ENCODE measurements around the gene ZNF836. TPM values are rescaled to one million over a fixed set of nuclear protein-coding genes. Genes with fewer than 3 reads are reported as not detected.
"Not testable (repeated sequence)": the region's sequence is repeated elsewhere in the genome, so short reads cannot be mapped to it uniquely, and the experiment has no call there.

Gene ZNF836
- 9.0 TPM for polyA plus RNA-seq (ENCODE audit: insufficient read length)

DNA sequence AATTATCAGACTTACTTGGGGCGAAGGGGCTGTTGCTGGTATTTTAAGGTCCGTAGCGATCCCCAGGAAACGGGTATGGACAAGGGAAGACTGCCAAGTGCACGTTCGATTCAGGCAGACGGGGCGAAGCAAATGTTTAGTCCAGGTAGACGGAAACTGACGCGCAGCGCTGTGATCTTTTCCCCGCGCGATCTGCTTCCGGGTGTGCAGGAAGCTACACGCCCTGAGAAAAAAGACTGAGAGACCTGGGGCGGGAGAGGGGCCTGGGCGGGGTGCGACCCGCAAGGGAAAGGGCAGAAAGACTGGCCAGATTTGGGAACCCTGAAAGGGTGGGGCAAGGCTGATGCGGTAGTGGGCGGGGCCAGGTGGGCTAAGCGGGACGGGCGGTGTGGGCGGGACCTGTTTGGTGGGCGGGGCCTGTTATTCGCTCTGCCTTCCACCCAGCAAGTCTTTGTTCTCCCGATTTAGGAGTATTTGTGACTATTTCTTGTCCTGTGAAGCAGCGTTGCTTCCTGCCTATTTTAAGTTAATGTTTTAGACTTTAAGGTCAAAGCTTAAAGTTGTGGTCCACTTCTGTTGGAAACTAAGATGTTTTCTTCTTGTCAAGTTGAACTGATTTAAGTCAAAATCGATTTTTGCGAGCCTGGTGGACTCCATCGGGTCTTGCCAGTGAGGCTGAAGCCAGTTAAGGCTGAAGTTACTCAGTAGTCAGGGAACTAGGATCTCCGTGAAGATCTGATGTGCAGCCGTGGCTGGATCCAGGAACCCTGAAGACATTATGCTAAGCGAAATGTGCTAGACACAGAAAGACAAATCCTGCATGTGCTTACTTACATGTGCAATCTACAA is at the start of gene ZNF836:
Gene ZNF836, minus strand, starts transcription at position 301 of the 849 bp plus-strand sequence. CDS start 3,549 bp downstream, outside the sequence.
- DNase-seq: peak; percentile 87

DNA sequence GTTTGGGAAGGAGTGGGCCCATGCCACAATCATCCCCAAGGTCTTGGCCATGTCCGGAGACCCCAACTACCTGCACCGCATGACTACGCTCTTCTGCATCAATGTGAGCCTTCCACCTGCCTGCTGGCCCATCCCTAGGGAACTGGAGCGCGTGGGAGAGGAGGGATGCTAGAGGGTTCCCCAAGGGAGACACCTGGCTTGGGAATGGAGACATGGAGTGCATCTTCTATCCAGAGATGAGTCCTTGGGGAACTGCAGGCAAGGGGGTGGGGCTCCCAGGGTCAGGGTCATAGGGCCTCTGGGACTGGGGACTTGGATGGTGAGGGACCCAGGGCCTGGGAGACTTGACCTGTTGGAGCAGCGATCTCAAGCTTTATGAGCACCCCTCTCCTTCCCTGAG is 49.6 kb upstream of the ZNF836 start:
- DNase-seq: no peak

DNA sequence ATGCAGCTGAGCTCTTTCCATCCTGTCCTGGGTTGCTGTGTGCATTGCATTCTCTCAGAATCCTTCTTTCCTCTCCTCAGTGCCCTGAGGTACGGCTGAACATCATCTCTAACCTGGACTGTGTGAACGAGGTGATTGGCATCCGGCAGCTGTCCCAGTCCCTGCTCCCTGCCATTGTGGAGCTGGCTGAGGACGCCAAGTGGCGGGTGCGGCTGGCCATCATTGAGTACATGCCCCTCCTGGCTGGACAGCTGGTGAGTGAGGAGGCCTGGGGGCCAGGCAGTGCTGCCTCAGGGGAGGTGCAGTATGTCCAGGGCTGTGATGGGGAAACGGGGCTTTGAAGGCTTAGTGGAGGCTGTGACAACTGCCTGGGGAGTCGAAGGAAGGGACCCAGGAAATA is 48.2 kb upstream of the ZNF836 start:
- DNase-seq: peak; percentile 19

GRCh38 chr19:52217576-52217975 is 46.2 kb upstream of the ZNF836 start:
- DNase-seq: no peak

DNA sequence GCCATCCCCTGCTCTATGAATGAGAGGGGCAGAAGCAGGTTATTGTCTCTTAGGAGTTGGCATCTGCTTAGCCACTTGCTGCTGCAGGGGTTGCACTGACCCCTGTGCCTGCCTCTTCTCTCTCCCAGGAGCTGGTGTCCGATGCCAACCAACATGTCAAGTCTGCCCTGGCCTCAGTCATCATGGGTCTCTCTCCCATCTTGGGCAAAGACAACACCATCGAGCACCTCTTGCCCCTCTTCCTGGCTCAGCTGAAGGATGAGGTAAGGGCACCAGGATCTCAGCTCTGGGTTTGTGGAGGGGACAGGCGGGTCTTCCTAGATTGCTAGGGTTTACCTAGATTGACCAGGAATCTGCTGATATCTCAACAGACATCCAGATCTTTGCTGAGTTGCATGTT is 45.0 kb upstream of the ZNF836 start:
- no peak for DNase-seq

- no peak for DNase-seq
These were observed 42.8 kb upstream of the ZNF836 start for GRCh38 chr19:52214241-52214640.

DNA sequence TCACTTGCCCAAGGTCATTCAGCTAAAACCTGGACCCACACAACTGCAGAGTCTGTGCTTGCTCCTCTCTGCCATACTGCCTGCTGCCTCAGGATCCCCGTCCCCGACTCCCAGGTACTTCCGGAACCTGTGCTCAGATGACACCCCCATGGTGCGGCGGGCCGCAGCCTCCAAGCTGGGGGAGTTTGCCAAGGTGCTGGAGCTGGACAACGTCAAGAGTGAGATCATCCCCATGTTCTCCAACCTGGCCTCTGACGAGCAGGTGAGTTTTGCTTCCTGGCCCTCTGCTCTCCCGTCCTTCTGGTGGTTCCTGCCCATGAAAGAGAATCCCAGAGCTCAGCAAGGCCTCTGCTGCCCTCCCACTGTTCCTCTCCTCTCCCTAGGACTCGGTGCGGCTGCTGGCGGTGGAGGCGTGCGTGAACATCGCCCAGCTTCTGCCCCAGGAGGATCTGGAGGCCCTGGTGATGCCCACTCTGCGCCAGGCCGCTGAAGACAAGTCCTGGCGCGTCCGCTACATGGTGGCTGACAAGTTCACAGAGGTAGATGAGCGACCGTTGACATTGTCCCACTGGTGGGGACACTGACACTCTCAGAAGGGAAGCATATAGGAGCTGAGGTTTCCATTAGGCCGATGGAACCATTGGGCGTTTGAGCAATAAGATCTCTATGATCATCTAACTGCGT is 41.3 kb upstream of the ZNF836 start:
- DNase-seq: no peak

- no peak for DNase-seq
These were observed 40.6 kb upstream of the ZNF836 start for GRCh38 chr19:52211926-52212571.

DNA sequence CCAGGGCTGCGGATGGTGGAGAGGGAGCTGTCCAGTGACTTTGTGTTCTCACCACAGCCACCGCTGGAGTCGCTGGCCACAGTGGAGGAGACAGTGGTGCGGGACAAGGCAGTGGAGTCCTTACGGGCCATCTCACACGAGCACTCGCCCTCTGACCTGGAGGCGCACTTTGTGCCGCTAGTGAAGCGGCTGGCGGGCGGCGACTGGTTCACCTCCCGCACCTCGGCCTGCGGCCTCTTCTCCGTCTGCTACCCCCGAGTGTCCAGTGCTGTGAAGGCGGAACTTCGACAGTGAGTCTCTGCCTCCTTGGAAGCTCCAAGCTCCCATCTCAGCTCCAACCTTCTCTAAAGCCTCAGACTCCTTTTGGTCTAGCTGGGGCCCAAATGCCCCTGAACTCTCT is 39.8 kb upstream of the ZNF836 start:
- DNase-seq: no peak

GRCh38 chr19:52206481-52206880 is 35.1 kb upstream of the ZNF836 start:
- no peak for DNase-seq

GRCh38 chr19:52200755-52201391 is 29.5 kb upstream of the ZNF836 start:
- not testable (repeated sequence) for DNase-seq

DNA sequence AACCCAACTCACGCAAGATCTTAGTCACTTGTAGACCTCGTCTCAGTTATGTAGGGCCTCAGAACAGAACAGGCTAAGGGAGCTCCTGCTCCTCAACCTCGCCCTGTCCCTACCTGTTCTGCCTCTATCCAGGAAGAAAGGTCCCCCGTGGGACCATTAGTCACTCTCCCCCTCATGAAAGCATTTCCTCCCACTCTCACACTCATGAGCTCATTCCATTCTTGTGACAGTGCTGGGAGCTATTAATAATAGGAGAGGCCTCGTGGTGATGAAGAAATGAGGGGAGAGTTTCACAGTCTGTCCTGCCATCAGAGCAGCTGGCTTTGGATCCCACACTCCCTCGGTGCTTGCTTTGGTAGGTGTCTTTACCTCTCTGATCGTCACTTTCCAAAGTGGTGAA is 28.6 kb upstream of the ZNF836 start:
- DNase-seq: no peak

DNA sequence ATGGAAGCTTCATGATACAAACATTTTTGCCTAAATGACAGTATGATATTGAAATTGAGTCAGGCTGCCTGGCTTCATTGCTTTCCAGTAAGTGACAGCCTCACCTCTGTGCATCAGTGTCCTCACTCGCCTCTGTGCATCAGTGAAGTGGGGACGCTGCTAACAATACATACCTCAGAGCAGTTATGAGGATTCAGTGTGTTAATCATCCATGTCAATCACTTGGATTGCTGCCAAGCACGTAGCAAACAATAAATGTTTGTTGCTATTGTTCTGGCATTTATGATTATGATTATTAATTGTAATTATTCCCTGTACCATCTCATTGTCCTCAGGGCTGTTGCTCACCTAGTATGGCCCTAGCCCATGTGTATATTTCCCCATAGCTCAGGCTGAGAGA is 27.3 kb upstream of the ZNF836 start:
- no peak for DNase-seq

DNA sequence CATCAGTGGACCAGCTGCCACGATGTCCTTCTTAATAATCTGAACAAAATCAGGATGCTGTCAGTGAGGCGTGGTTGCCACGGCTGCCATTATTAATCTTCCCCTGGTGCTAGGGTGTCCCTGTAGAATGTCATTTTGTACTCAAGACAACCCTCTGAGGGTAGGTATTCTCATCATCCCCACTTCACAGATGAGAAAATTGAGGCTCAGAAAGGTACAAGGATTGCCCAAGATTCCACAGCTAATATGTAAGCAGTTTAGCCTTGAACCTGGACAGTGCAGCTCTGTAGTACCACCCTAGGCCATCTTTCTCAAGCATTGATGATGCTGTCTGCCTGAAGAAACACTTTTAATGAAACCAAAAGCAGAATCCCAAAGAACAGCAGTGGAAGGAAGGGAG is 26.5 kb upstream of the ZNF836 start:
- DNase-seq: no peak

DNA sequence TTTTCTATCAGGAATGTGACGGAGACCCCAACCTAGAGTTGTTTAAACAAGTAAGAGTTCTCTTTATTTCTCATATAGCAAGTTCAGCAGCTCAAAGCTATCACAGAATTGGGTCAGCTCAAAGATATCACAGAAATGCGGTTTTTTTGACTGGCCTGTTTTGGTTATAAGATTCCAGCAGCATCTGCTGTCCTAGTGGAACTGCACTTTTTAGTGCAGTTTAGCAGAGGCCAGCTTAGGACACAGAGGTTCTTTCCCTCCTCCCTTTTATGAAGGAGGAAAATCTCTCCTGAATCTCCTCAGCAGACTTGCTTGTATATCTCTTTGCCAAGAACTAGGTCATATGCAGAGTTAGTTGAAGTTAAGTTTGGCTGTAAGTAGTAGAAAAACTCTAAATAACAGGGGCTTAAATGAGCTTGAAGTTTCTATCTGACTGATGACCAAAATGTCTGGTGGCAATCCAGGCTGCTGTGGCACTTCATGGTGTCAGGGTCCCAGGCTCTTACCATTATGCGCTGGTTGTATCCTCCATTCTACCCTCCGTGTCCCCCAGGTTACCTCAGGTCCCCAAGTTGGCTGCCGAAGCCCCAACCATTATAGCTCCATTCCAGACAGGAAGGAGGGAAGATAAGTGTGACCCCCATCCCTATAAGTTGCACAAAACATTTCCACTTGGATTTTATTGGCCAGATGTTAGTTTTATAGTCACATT is 25.0 kb upstream of the ZNF836 start:
- no peak for DNase-seq

DNA sequence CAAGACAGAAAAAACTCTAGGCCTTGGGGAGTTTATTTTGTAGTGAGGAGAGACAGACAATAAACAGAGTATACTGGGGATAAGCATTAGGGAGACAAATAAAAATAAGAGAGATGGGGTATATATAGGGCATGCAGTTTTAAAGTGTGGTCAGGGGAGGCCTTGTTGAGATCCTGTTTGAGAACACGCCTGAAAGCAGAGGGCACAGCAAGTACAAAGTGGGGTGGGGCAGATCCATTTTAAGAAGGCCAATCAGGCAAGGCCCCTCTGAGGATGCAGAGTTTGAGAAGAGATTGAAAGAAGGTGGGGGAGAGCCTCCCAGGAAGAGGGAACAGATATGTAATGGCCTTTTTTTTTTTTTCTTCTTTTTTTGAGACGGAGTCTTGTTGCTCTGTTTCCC is 20.5 kb upstream of the ZNF836 start:
- no peak for DNase-seq

DNA sequence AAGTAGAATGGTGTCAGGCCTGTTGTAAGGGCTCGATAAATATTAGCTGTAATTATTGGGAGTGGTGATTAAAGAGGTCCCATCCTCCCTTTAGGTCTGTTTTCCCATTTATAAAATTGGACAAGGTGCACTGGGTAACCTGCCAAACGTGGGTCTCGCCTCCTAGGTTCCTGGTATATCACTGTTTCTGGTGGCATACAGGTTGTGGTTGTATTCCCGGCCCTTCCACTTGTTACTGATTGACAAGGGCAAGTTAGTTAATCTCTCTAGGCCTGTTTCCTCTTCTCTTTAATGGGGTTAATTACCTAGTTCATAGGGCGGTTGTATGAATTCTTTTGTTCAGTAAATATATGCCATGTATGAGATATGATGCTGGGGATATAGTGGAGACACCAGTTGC is 20.0 kb upstream of the ZNF836 start:
- DNase-seq: no peak

GRCh38 chr19:52190487-52191293 is 19.3 kb upstream of the ZNF836 start:
- no peak for DNase-seq

- peak; percentile 100 for DNase-seq
These were observed 18.5 kb upstream of the ZNF836 start, which contains the start of gene PPP2R1A for GRCh38 chr19:52189735-52190486. Gene PPP2R1A, plus strand, starts transcription at chr19:52190052. Its CDS starts 45 bp downstream, at chr19:52190097.
